SK-N-SH (cell line): ENCODE results near the gene SPACA7. TPM values are rescaled to one million over a fixed set of nuclear protein-coding genes. Genes with fewer than 3 reads are reported as not detected.

Experiments used
- CTCF ChIA-PET: fragments of 300-600, 350-600 bp; formaldehyde crosslinking; extraction: SDS; loops from one replicate; lab custom pipeline; 2021; lab: Yijun Ruan, JAX
- POLR2A ChIA-PET: fragments of 350-600 bp; sonication (Branson Sonifier 250); formaldehyde crosslinking; extraction: SDS; loops from one replicate; lab custom pipeline; 2020; ENCODE audit warnings: antibody characterized with exemption, inconsistent platforms; lab: Yijun Ruan, JAX
- DNase-seq: peaks from one replicate; pipeline ENCODE4 v3.0.0; 2012
- H2AFZ ChIP-seq: fragments of 200-600 bp; sonication (generic); 2 replicates; pipeline ENCODE4 v1.8.1; 2016; ENCODE audit warnings: antibody characterized with exemption, mild to moderate bottlenecking, low read depth
- H3F3A ChIP-seq: fragments of 200-600 bp; sonication (generic); replicated peaks from 2 replicates; pipeline ENCODE3; 2016; ENCODE audit warnings: antibody characterized with exemption, mild to moderate bottlenecking; ENCODE audit not compliant: insufficient read depth
- H3K27ac ChIP-seq, 2 experiments: fragments of 200-500 bp in 1 of 2; fragments of 200-600 bp in 1 of 2; sonication (Bioruptor generic) in 1 of 2; sonication (generic), shearing (Covaris generic) in 1 of 2; 2 replicates each; pipeline versions ENCODE4 v1.5.1 to v1.6.1; 2014 to 2016; ENCODE audit warnings: low read depth in 2 of 2, inconsistent platforms in 1 of 2, low read length in 1 of 2, mild to moderate bottlenecking in 1 of 2, mixed read lengths in 1 of 2
- H3K27me3 ChIP-seq: fragments of 200-600 bp; sonication (generic), shearing (Covaris generic); 2 replicates; pipeline ENCODE4 v1.6.1; 2016; ENCODE audit warnings: mixed run types; ENCODE audit not compliant: insufficient read depth
- H3K36me3 ChIP-seq, 2 experiments: fragments of 200-500 bp in 1 of 2; fragments of 200-600 bp in 1 of 2; sonication (Bioruptor generic) in 1 of 2; sonication (generic) in 1 of 2; replicated peaks in 1 of 2; 2 replicates each; pipeline versions ENCODE3 to v1.5.1; 2014 to 2016; ENCODE audit warnings: low read length in 1 of 2, mild to moderate bottlenecking in 1 of 2; ENCODE audit not compliant: insufficient read depth in 2 of 2, control insufficient read depth in 1 of 2
- H3K4me1 ChIP-seq, 2 experiments: fragments of 200-500 bp in 1 of 2; fragments of 200-600 bp in 1 of 2; sonication (Bioruptor generic) in 1 of 2; sonication (generic), shearing (Covaris generic) in 1 of 2; 2 replicates each; pipeline versions ENCODE4 v1.5.1 to v1.6.1; 2014 to 2016; ENCODE audit warnings: low read depth in 1 of 2, low read length in 1 of 2, mixed run types in 1 of 2; ENCODE audit not compliant: insufficient read depth in 2 of 2, control insufficient read depth in 1 of 2
- H3K4me2 ChIP-seq: fragments of 200-600 bp; sonication (generic), shearing (Covaris generic); 2 replicates; pipeline ENCODE4 v1.6.1; 2017; ENCODE audit warnings: mixed run types
- H3K4me3 ChIP-seq, 2 experiments: fragments of 200-500 bp in 1 of 2; fragments of 200-600 bp in 1 of 2; sonication (Bioruptor generic) in 1 of 2; sonication (generic), shearing (Covaris generic) in 1 of 2; 2 replicates each; pipeline versions ENCODE4 v1.5.1 to v1.8.1; 2014 to 2016; ENCODE audit warnings: low read depth in 2 of 2, inconsistent platforms in 1 of 2, low read length in 1 of 2, mild to moderate bottlenecking in 1 of 2, mixed read lengths in 1 of 2, moderate library complexity in 1 of 2
- H3K79me2 ChIP-seq: fragments of 200-600 bp; sonication (generic); 2 replicates; pipeline ENCODE4 v1.8.1; 2017; ENCODE audit warnings: mild to moderate bottlenecking; ENCODE audit not compliant: insufficient read depth
- H3K9ac ChIP-seq: fragments of 200-600 bp; sonication (generic); 2 replicates; pipeline ENCODE4 v1.6.1; 2017; ENCODE audit warnings: mixed run types
- H3K9me2 ChIP-seq: fragments of 200-600 bp; sonication (generic); 2 replicates; pipeline ENCODE4 v1.6.1; 2017; ENCODE audit warnings: mixed run types
- H3K9me3 ChIP-seq: fragments of 200-600 bp; sonication (generic); 2 replicates; pipeline ENCODE4 v1.6.1; 2017; ENCODE audit warnings: mixed run types, mild to moderate bottlenecking, moderate library complexity
- H4K20me1 ChIP-seq: fragments of 200-600 bp; sonication (generic); 2 replicates; pipeline ENCODE4 v1.6.1; 2017; ENCODE audit warnings: mild to moderate bottlenecking, mixed run types; ENCODE audit not compliant: insufficient read depth
- CTCF ChIP-seq: fragments of 200-600 bp; sonication (generic); IDR thresholded peaks from 2 replicates; pipeline ENCODE4 v1.6.1; 2017; ENCODE audit warnings: antibody characterized with exemption, mild to moderate bottlenecking, moderate library complexity
- EZH2phosphoT487 ChIP-seq: fragments of 200-600 bp; sonication (generic); IDR thresholded peaks from 2 replicates; pipeline ENCODE4 v1.6.1; 2017; ENCODE audit warnings: low read depth, mixed run types, mild to moderate bottlenecking, antibody characterized with exemption, moderate library complexity, borderline replicate concordance
- FOSL2 ChIP-seq: IDR thresholded peaks from 2 replicates; pipeline ENCODE4 v1.4.0; 2012; ENCODE audit warnings: low read depth, mild to moderate bottlenecking, moderate library complexity, borderline replicate concordance
- FOXM1 ChIP-seq: IDR thresholded peaks from 2 replicates; pipeline ENCODE4 v1.4.0; 2012; ENCODE audit warnings: low read depth, mild to moderate bottlenecking
- GATA2 ChIP-seq: sonication (generic); formaldehyde crosslinking; IDR thresholded peaks from 2 replicates; pipeline ENCODE4 v1.5.0; 2020; ENCODE audit warnings: mild to moderate bottlenecking, missing genetic modification reagents
- JUND ChIP-seq: IDR thresholded peaks from 2 replicates; pipeline ENCODE4 v1.4.0; 2012
- MAX ChIP-seq: IDR thresholded peaks from 2 replicates; pipeline ENCODE4 v1.4.0; 2012; ENCODE audit warnings: low read depth
- MXI1 ChIP-seq: IDR thresholded peaks from 2 replicates; pipeline ENCODE4 v1.6.1; 2012; ENCODE audit warnings: mild to moderate bottlenecking, low read depth, low read length, improper control_type of control experiment
- POLR2AphosphoS5 ChIP-seq: IDR thresholded peaks from 2 replicates; pipeline ENCODE4 v1.6.1; 2012; ENCODE audit warnings: low read depth, low read length
- REST ChIP-seq: IDR thresholded peaks from 2 replicates; pipeline ENCODE4 v1.6.1; 2012; ENCODE audit warnings: mild to moderate bottlenecking, low read depth, low read length, moderate library complexity
- RFX5 ChIP-seq: IDR thresholded peaks from 2 replicates; pipeline ENCODE4 v1.6.1; 2012; ENCODE audit warnings: mild to moderate bottlenecking, improper control_type of control experiment, low read length
- RXRA ChIP-seq: IDR thresholded peaks from 2 replicates; pipeline ENCODE4 v1.4.0; 2012; ENCODE audit warnings: low read depth, mild to moderate bottlenecking, borderline replicate concordance
- TCF12 ChIP-seq: IDR thresholded peaks from 2 replicates; pipeline ENCODE4 v1.4.0; 2012
- TEAD4 ChIP-seq: IDR thresholded peaks from 2 replicates; pipeline ENCODE4 v1.4.0; 2012; ENCODE audit warnings: mild to moderate bottlenecking, borderline replicate concordance; ENCODE audit not compliant: insufficient read depth
- USF1 ChIP-seq: IDR thresholded peaks from 2 replicates; pipeline ENCODE4 v1.4.0; 2012; ENCODE audit warnings: low read depth, borderline replicate concordance
- USF2 ChIP-seq: fragments of 150-350 bp; IDR thresholded peaks from 2 replicates; pipeline ENCODE4 v1.6.1; 2017; ENCODE audit warnings: antibody characterized with exemption, low read length, low read depth, borderline replicate concordance
- YY1 ChIP-seq: IDR thresholded peaks from 2 replicates; pipeline ENCODE4 v1.4.0; 2012; ENCODE audit warnings: low read depth, mild to moderate bottlenecking
- WGBS: methylation state at CpG from one replicate; pipeline ENCODE4 v1.1.6; 2017; ENCODE audit warnings: low lambda C conversion rate; 5-methylcytosine and 5-hydroxymethylcytosine counted together
- polyA plus RNA-seq, 3 experiments: library from polyadenylated mRNA; depleted of rRNA; stranded (reverse); fragments of >200 nt; gene quantifications; 2 replicates each; pipeline ENCODE4 v1.2.3, GENCODE V29; 2012

SPACA7 gene
- polyA plus RNA-seq, 1 of the 3 experiments (the other 2 are of a cell fraction), result not detected

GRCh38 chr13:112346173-112346898 is 29.8 kb upstream of the SPACA7 start:
- H3K9me3 ChIP-seq, result no peaks in the 10 kb centered on the region
- H3K4me1 ChIP-seq, result no peaks in the 10 kb centered on the region; a peak in 1 of 4 replicates
- no peak overlapping the region for H2AFZ ChIP-seq
- H3K9me2 ChIP-seq, result no peaks in the 10 kb centered on the region
- TF ChIP-seq USF2 (no peak), GATA2 (no peak)
- TF ChIP-seq, all 33 proteins: peak for 0
- ChIA-PET CTCF (interaction anchor here (1.1 to 1.3 kb wide), 3 partner anchors 9 to 872 kb away, joined by 3 read pairs; no protein-coding TSS in a partner anchor), POLR2A (no interaction called here)
- DNase-seq, result no peak
- Histone ChIP-seq H3K4me3 (no peak overlapping the region), H3K4me2 (no peak overlapping the region), H3K27me3 (peaks cover 61% of the 10 kb centered on the region), H3F3A (no peaks in the 10 kb centered on the region), H3K36me3 (no peaks in the 10 kb centered on the region), H3K79me2 (no peaks in the 10 kb centered on the region), H3K27ac (no peak overlapping the region), H3K9ac (no peak overlapping the region), H4K20me1 (no peaks in the 10 kb centered on the region)
- WGBS, result 7% methylated on average over 17 of the region's 22 CpGs

GRCh38 chr13:112346899-112347229 is 29.3 kb upstream of the SPACA7 start:
- WGBS, result 5% methylated on average over 9 of the region's 9 CpGs
- Histone ChIP-seq H3K27me3 (peaks cover 58% of the 10 kb centered on the region), H3K79me2 (no peaks in the 10 kb centered on the region), H2AFZ (no peak overlapping the region), H3K36me3 (no peaks in the 10 kb centered on the region), H3K9me3 (no peaks in the 10 kb centered on the region), H3K27ac (no peak overlapping the region), H3K4me3 (no peak overlapping the region), H3K4me2 (no peak overlapping the region)
- CTCF ChIA-PET, result no interaction called here
- TF ChIP-seq REST, result no peak
- TF ChIP-seq EZH2phosphoT487, result no peak
- no peak for TF ChIP-seq TEAD4
- TF ChIP-seq RFX5, result no peak
- no peak for TF ChIP-seq POLR2AphosphoS5
- TF ChIP-seq RXRA, result no peak
- no peak for TF ChIP-seq USF2
- no peak for TF ChIP-seq MXI1
- no peak for TF ChIP-seq FOSL2
- no peak for TF ChIP-seq JUND
- TF ChIP-seq CTCF, result no peak
- TF ChIP-seq YY1, result no peak
- TF ChIP-seq MAX, result no peak
- TF ChIP-seq FOXM1, result no peak
- no peak for TF ChIP-seq TCF12
- no peak for TF ChIP-seq USF1
- TF ChIP-seq, all 33 proteins: peak for 0
- no peak for DNase-seq
- Histone ChIP-seq H4K20me1 (no peaks in the 10 kb centered on the region), H3K4me1 (no peaks in the 10 kb centered on the region; a peak in 1 of 4 replicates), H3K9me2 (no peaks in the 10 kb centered on the region), H3F3A (no peaks in the 10 kb centered on the region), H3K9ac (no peak overlapping the region)
- POLR2A ChIA-PET, result no interaction called here
